ENCODE data around the gene IBA57. TPM values are rescaled to one million over a fixed set of nuclear protein-coding genes. Genes with fewer than 3 reads are reported as not detected.

The IBA57 gene
- total and polyA plus RNA-seq, 2 of the 8 experiments (the other 6 are each of a cell fraction or from before 2014, with no cell fraction given): 2.6 to 5.9 TPM

DNA sequence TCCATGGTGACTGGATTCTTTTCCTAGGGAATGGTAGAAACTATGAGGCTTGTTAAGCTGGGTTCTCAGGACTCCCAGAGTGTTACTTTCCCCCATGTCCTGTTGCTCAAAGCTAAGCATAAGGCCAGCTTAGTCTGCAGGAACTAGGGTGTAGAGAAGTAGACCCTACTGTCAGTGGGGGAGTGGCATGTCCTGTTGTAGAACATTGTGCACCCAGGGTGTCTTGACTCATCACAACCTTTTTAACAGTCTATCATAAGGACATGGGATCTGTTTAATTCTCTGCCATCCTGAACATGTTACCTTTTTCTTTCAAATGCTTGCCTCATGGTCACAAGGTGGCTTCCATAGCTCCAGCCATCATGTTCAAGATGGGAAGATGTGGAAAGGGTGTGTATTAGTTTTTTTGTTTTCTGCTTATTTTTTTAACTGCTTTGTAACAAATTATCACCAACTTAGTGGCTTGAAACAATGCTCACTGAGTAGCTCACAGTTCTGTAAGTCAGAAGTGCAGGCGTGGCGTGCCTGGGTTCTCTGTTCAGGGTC, 59.6 kb downstream of the IBA57 start (continued):
- no peak for TF ChIP-seq NANOG (IDR thresholded peaks at IDR 0.05; ENCODE audit: insufficient read depth, low read depth, low read length, poor library complexity, severe bottlenecking)
